ENCODE data around the gene TMOD2. TPM values are rescaled to one million over a fixed set of nuclear protein-coding genes. Genes with fewer than 3 reads are reported as not detected.

TMOD2 gene
- total RNA-seq, 2 experiments from 2014 or later = 5.7 to 6.7 TPM

GRCh38 chr15:51798281-51798680 lies 46.9 kb downstream of the TMOD2 start:
- ChIA-PET POLR2A (no interaction called here), CTCF (interaction anchor here (0.6 kb wide), 1 partner anchor 1106 kb away, joined by 4 read pairs; no protein-coding TSS in a partner anchor)

GRCh38 chr15:51799282-51800252 lies 48.2 kb downstream of the TMOD2 start:
- ChIA-PET POLR2A (interaction anchor here (0.5 kb wide), 1 partner anchor 1042 kb away, joined by 4 read pairs; no protein-coding TSS in a partner anchor), CTCF (no interaction called here)

GRCh38 chr15:51801391-51801835 lies 50.0 kb downstream of the TMOD2 start:
- ChIA-PET POLR2A (no interaction called here), CTCF (no interaction called here)

- CTCF ChIA-PET = no interaction called here
- POLR2A ChIA-PET = no interaction called here
Observed at GRCh38 chr15:51802593-51802992, 51.2 kb downstream of the TMOD2 start.

- ChIA-PET CTCF (no interaction called here), POLR2A (no interaction called here)
Observed at GRCh38 chr15:51803965-51804364, 52.6 kb downstream of the TMOD2 start.

GRCh38 chr15:51806123-51806522 lies 54.7 kb downstream of the TMOD2 start:
- POLR2A ChIA-PET = no interaction called here
- CTCF ChIA-PET = no interaction called here

- POLR2A ChIA-PET = no interaction called here
- CTCF ChIA-PET = no interaction called here
Observed at GRCh38 chr15:51809457-51809856, 58.1 kb downstream of the TMOD2 start.

GRCh38 chr15:51812598-51812997 lies 61.2 kb downstream of the TMOD2 start:
- ChIA-PET POLR2A (no interaction called here), CTCF (interaction anchor here (0.6 kb wide), 1 partner anchor 79 kb away, joined by 4 read pairs; no protein-coding TSS in a partner anchor)

GRCh38 chr15:51814606-51815005 lies 63.2 kb downstream of the TMOD2 start:
- ChIA-PET CTCF (no interaction called here), POLR2A (no interaction called here)

- POLR2A ChIA-PET = no interaction called here
- CTCF ChIA-PET = no interaction called here
Observed at GRCh38 chr15:51816611-51817010, 65.2 kb downstream of the TMOD2 start.

GRCh38 chr15:51818150-51818549 lies 66.8 kb downstream of the TMOD2 start:
- ChIA-PET CTCF (interaction anchor here (0.6 kb wide), 1 partner anchor 64 kb away, joined by 3 read pairs; no protein-coding TSS in a partner anchor), POLR2A (no interaction called here)

- CTCF ChIA-PET = no interaction called here
- POLR2A ChIA-PET = no interaction called here
Observed at GRCh38 chr15:51825698-51826097, 74.3 kb downstream of the TMOD2 start.

- ChIA-PET CTCF (no interaction called here), POLR2A (no interaction called here)
Observed at GRCh38 chr15:51828621-51829375, 77.4 kb downstream of the TMOD2 start.

- POLR2A ChIA-PET = no interaction called here
- CTCF ChIA-PET = no interaction called here
Observed at GRCh38 chr15:51829376-51830275, 78.2 kb downstream of the TMOD2 start, which contains the start of gene TMOD3. Gene TMOD3 (plus strand): TSS chr15:51829653. CDS start chr15:51862885, 33,232 bp downstream.

- ChIA-PET POLR2A (no interaction called here), CTCF (interaction anchor here (0.5 kb wide), 1 partner anchor 920 kb away, joined by 3 read pairs; no protein-coding TSS in a partner anchor)
Observed at GRCh38 chr15:51830276-51830806, 78.9 kb downstream of the TMOD2 start.

GRCh38 chr15:51833772-51834171 lies 82.4 kb downstream of the TMOD2 start:
- ChIA-PET CTCF (no interaction called here), POLR2A (no interaction called here)

GRCh38 chr15:51837792-51838251 lies 86.4 kb downstream of the TMOD2 start:
- CTCF ChIA-PET = interaction anchor here (1.5 kb wide), 1 partner anchor 51 kb away, joined by 5 read pairs; no protein-coding TSS in a partner anchor

GRCh38 chr15:51838270-51838669 lies 86.9 kb downstream of the TMOD2 start:
- POLR2A ChIA-PET = no interaction called here
- CTCF ChIA-PET = interaction anchor here (1.5 kb wide), 1 partner anchor 50 kb away, joined by 5 read pairs; no protein-coding TSS in a partner anchor

More at GRCh38 chr15:51837792-51838251, 86.4 kb downstream of the TMOD2 start:
- POLR2A ChIA-PET = no interaction called here

GRCh38 chr15:51840692-51841091 lies 89.3 kb downstream of the TMOD2 start:
- ChIA-PET CTCF (interaction anchor here (1.2 to 1.8 kb wide), 2 partner anchors 64 to 89 kb away, joined by 3 to 4 read pairs; no protein-coding TSS in a partner anchor), POLR2A (no interaction called here)
